Measurements from ENCODE around the gene MCM3.
A peak's percentile ranks its signal among the peaks of the same experiment; 100 is the strongest.

The MCM3 gene

GRCh38 chr6:52262620-52263344 lies 21.8 kb downstream of the MCM3 start:
- Histone ChIP-seq H3K27ac (ENCODE audit: extremely low read depth, low read depth, low read length) (no peak overlapping the region), H3K9me3 (ENCODE audit: control insufficient read depth, insufficient read depth, low read depth, low read length) (no peaks in the 10 kb centered on the region), H3K4me3 (ENCODE audit: low read depth, low read length) (no peak overlapping the region), H3K4me1 (ENCODE audit: control insufficient read depth, insufficient read depth, low read length) (no peaks in the 10 kb centered on the region), H3K36me3 (ENCODE audit: control insufficient read depth in 2 of 2, insufficient read depth in 1 of 2, low read length in 2 of 2) (peaks cover 47 to 74% of the 10 kb centered on the region in 2 experiments)
- ChIA-PET CTCF (interaction anchor here (0.6 to 12.1 kb wide), 36 partner anchors 9 to 869 kb away, joined by 3 to 146 read pairs (median 6); partner anchors contain the start of genes IL17F and MCM3), POLR2A (interaction anchor here (1.0 to 1.4 kb wide), 3 partner anchors 12 to 105 kb away, joined by 3 to 4 read pairs (median 3); partner anchors contain the start of gene MCM3)
- TF ChIP-seq MEIS1 (CRISPR knock-in tag; IDR thresholded peaks at IDR 0.05; ENCODE audit: borderline replicate concordance) (no peak), BCL11A (tag by site-specific recombination; IDR thresholded peaks at IDR 0.05; ENCODE audit: low read depth) (no peak), ZNF37A (tag by site-specific recombination; IDR thresholded peaks at IDR 0.05) (no peak), ZNF112 (tag by site-specific recombination; IDR thresholded peaks at IDR 0.05) (no peak), SP3 (tag by site-specific recombination; IDR thresholded peaks at IDR 0.05) (no peak), EGR2 (tag by site-specific recombination; IDR thresholded peaks at IDR 0.05; ENCODE audit: low read depth) (no peak), ZNF18 (tag by site-specific recombination; IDR thresholded peaks at IDR 0.05) (no peak), OVOL3 (tag by site-specific recombination; IDR thresholded peaks at IDR 0.05) (no peak), ZSCAN18 (tag by site-specific recombination; IDR thresholded peaks at IDR 0.05) (no peak)

GRCh38 chr6:52261229-52261628 lies 23.3 kb downstream of the MCM3 start:
- Histone ChIP-seq H3K36me3 (ENCODE audit: control insufficient read depth in 2 of 2, insufficient read depth in 1 of 2, low read length in 2 of 2) (peaks cover 33 to 60% of the 10 kb centered on the region in 2 experiments), H3K27ac (ENCODE audit: extremely low read depth, low read depth, low read length) (no peak overlapping the region), H3K4me1 (ENCODE audit: control insufficient read depth, insufficient read depth, low read length) (no peaks in the 10 kb centered on the region), H3K9me3 (ENCODE audit: control insufficient read depth, insufficient read depth, low read depth, low read length) (no peaks in the 10 kb centered on the region), H3K4me3 (ENCODE audit: low read depth, low read length) (no peak overlapping the region)
- POLR2A ChIA-PET: interaction anchor here (1.1 to 1.6 kb wide), 5 partner anchors 11 to 96 kb away, joined by 4 to 6 read pairs (median 5); partner anchors contain the start of gene MCM3
- CTCF ChIA-PET: interaction anchor here (0.5 to 12.1 kb wide), 12 partner anchors 9 to 211 kb away, joined by 3 to 146 read pairs (median 4); no protein-coding TSS in a partner anchor
- peak; percentile 58 for TF ChIP-seq WT1 (tag by site-specific recombination; IDR thresholded peaks at IDR 0.05)
- TF ChIP-seq YY1 (tag by site-specific recombination; IDR thresholded peaks at IDR 0.05): no peak
- TF ChIP-seq ZSCAN30 (tag by site-specific recombination; IDR thresholded peaks at IDR 0.05): 0 out of 2 replicates have a peak, but pooled peaks have one; percentile 12
- 0 out of 2 replicates have a peak, but pooled peaks have one; percentile 31 for TF ChIP-seq ZBTB17 (tag by site-specific recombination; IDR thresholded peaks at IDR 0.05)
- TF ChIP-seq PRDM10 (tag by site-specific recombination; IDR thresholded peaks at IDR 0.05): 0 out of 2 replicates have a peak, but pooled peaks have one; percentile 29
- peak; percentile 64; the same call in 1 of the 2 replicates for TF ChIP-seq INSM2 (tag by site-specific recombination; IDR thresholded peaks at IDR 0.05)
- 0 out of 2 replicates have a peak, but pooled peaks have one; percentile 46 for TF ChIP-seq ZNF639 (tag by site-specific recombination; IDR thresholded peaks at IDR 0.05)
- TF ChIP-seq AEBP2 (tag by site-specific recombination; IDR thresholded peaks at IDR 0.05; ENCODE audit: borderline replicate concordance): no peak
- peak; percentile 55; the same call in 1 of the 2 replicates for TF ChIP-seq ZNF843 (tag by site-specific recombination; IDR thresholded peaks at IDR 0.05)
- peak; percentile 51; the same call in 1 of the 2 replicates for TF ChIP-seq KLF8 (tag by site-specific recombination; IDR thresholded peaks at IDR 0.05)
- no peak for TF ChIP-seq ZNF585B (tag by site-specific recombination; IDR thresholded peaks at IDR 0.05)
- 0 out of 2 replicates have a peak, but pooled peaks have one; percentile 32 for TF ChIP-seq PRDM1 (tag by site-specific recombination; IDR thresholded peaks at IDR 0.05)
- TF ChIP-seq ZNF629 (tag by site-specific recombination; IDR thresholded peaks at IDR 0.05): peak; percentile 51
